Suprapubic skin (tissue), 4 donors: Measurements from ENCODE around the gene ZNF672. TPM values are rescaled to one million over a fixed set of nuclear protein-coding genes. Genes with fewer than 3 reads are reported as not detected.
A peak's percentile ranks its signal among the peaks of the same experiment; 100 is the strongest.
"Not testable (repeated sequence)": the region's sequence is repeated elsewhere in the genome, so short reads cannot be mapped to it uniquely, and the experiment has no call there.

Source experiments
- DNase-seq, 2 donors: peaks; one replicate each; pipeline ENCODE4 v3.0.0-alpha.2; 2019; ENCODE audit warnings: low spot score in 2 of 2
- H3K27ac ChIP-seq: fragments of 200-600 bp; sonication (generic); one replicate; pipeline ENCODE4 v1.5.1; 2019
- H3K27me3 ChIP-seq: fragments of 200-600 bp; sonication (generic); one replicate; pipeline ENCODE4 v1.5.1; 2019
- H3K36me3 ChIP-seq: fragments of 200-600 bp; sonication (generic); one replicate; pipeline ENCODE4 v1.5.1; 2019
- H3K4me1 ChIP-seq: fragments of 200-600 bp; sonication (generic); one replicate; pipeline ENCODE4 v1.5.1; 2019
- H3K4me3 ChIP-seq: fragments of 200-600 bp; sonication (generic); one replicate; pipeline ENCODE4 v1.5.1; 2019; ENCODE audit warnings: mild to moderate bottlenecking
- H3K9me3 ChIP-seq: fragments of 200-600 bp; sonication (generic); one replicate; pipeline ENCODE4 v1.5.1; 2019
- CTCF ChIP-seq, 2 donors: fragments of 200-600 bp in 1 of 2; fragments of 450-650 bp in 1 of 2; sonication (generic) in 1 of 2; IDR thresholded peaks; one replicate each; pipeline ENCODE4 v1.5.1; 2016 to 2019; ENCODE audit warnings: antibody characterized with exemption in 2 of 2, mild to moderate bottlenecking in 1 of 2, moderate library complexity in 1 of 2
- EP300 ChIP-seq: sonication (generic); formaldehyde crosslinking; IDR thresholded peaks from one replicate; pipeline ENCODE4 v1.6.1; 2017; ENCODE audit warnings: antibody characterized with exemption
- POLR2A ChIP-seq, 2 donors: fragments of 450-650 bp; IDR thresholded peaks; one replicate each; pipeline ENCODE4 v1.6.1; 2017; ENCODE audit warnings: antibody characterized with exemption in 2 of 2, mild to moderate bottlenecking in 2 of 2, moderate library complexity in 2 of 2
- POLR2AphosphoS5 ChIP-seq, 3 donors: sonication (generic); formaldehyde crosslinking; IDR thresholded peaks; one replicate each; pipeline ENCODE4 v1.6.1; 2017; ENCODE audit warnings: antibody characterized with exemption in 3 of 3
- WGBS: methylation state at CpG from one replicate; pipeline ENCODE4 v1.1.5; 2018; 5-methylcytosine and 5-hydroxymethylcytosine counted together
- total RNA-seq, 4 donors: library from RNA; depleted of rRNA; stranded (reverse); fragments of >200 nt; gene quantifications; one replicate each; pipeline ENCODE4 v1.1.0, GENCODE V29; 2016

Gene ZNF672
- total RNA-seq, 4 donors from 2014 or later = 34.4 to 39.7 (median 38.8) TPM

- peaks cover 3% of the 10 kb centered on the region for H3K4me1 ChIP-seq
- H3K27me3 ChIP-seq = no peaks in the 10 kb centered on the region
- H3K4me3 ChIP-seq = no peak overlapping the region
- H3K27ac ChIP-seq = no peak overlapping the region
- no peak for TF ChIP-seq POLR2AphosphoS5 (IDR thresholded peaks at IDR 0.05)
- TF ChIP-seq EP300 = no peak
- TF ChIP-seq CTCF (IDR thresholded peaks at IDR 0.05) = no peak
- no peak for TF ChIP-seq POLR2A (IDR thresholded peaks at IDR 0.05)
- H3K36me3 ChIP-seq = no peaks in the 10 kb centered on the region
- H3K9me3 ChIP-seq = no peaks in the 10 kb centered on the region
- no peak for DNase-seq
Observed at GRCh38 chr1:248793592-248793991, 44.4 kb upstream of the ZNF672 start.

GRCh38 chr1:248794663-248795062, 43.4 kb upstream of the ZNF672 start:
- DNase-seq, H3K9me3 ChIP-seq, H3K4me3 ChIP-seq, H3K4me1 ChIP-seq, H3K27me3 ChIP-seq, H3K27ac ChIP-seq, H3K36me3 ChIP-seq: not testable (repeated sequence)
- 87% methylated on average over 5 of the region's 5 CpGs for WGBS

DNA sequence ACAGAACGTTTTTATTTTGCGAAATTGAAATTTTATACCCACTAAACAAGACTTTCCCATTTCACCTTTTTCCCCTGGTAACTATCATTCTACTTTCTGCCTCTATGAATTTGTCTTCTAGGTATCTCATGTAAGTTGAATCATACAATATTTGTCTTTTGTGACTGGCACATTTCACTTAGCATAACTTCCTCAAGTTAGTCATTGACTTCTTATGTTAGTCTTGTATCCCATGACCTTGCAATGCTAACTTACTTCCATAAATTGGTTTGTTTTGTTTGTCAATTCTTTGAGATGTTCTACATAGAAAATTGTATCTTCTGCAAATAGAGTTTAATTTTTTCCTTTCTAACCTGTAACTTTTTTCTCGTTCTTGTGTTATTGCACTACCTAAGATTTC, 39.2 kb upstream of the ZNF672 start:
- Histone ChIP-seq H3K9me3 (no peaks in the 10 kb centered on the region), H3K27ac (no peak overlapping the region), H3K36me3 (no peaks in the 10 kb centered on the region), H3K4me3 (no peak overlapping the region), H3K4me1 (no peaks in the 10 kb centered on the region), H3K27me3 (no peaks in the 10 kb centered on the region)
- 87% methylated on average over 3 of the region's 3 CpGs for WGBS
- no peak for DNase-seq
- TF ChIP-seq POLR2A (IDR thresholded peaks at IDR 0.05) (no peak), POLR2AphosphoS5 (IDR thresholded peaks at IDR 0.05) (no peak), CTCF (IDR thresholded peaks at IDR 0.05) (no peak), EP300 (no peak)

GRCh38 chr1:248800459-248800858, 37.6 kb upstream of the ZNF672 start:
- Histone ChIP-seq H3K36me3 (no peaks in the 10 kb centered on the region), H3K9me3 (no peaks in the 10 kb centered on the region), H3K4me3 (no peak overlapping the region), H3K27me3 (no peaks in the 10 kb centered on the region), H3K27ac (no peak overlapping the region), H3K4me1 (no peaks in the 10 kb centered on the region)
- no peak for DNase-seq
- no peak for TF ChIP-seq POLR2A (IDR thresholded peaks at IDR 0.05)
- TF ChIP-seq EP300 = no peak
- TF ChIP-seq CTCF (IDR thresholded peaks at IDR 0.05) = no peak
- TF ChIP-seq POLR2AphosphoS5 (IDR thresholded peaks at IDR 0.05) = no peak
- WGBS = 70% methylated on average over 3 of the region's 3 CpGs

DNA sequence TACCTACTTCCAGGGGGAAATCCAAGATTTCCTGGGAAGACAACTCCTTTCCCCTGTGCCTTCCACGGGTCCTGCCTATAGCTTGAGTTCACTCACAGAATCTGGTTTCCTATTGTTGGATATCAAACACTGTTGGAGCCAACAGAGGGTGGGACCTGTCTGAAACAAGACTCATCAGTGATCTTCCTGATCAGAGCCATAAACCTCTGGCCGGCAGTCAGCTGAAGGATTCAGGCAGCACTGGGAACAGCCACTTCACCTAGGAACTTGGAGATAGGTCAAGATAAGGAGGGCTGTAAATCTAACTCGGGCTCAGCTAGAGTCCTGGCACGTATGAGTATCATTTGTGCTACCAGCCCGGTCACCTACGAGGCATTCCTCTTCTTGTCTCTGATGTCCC, 35.6 kb upstream of the ZNF672 start:
- Histone ChIP-seq H3K4me3 (no peak overlapping the region), H3K9me3 (no peaks in the 10 kb centered on the region), H3K4me1 (peaks cover 5% of the 10 kb centered on the region), H3K27me3 (no peaks in the 10 kb centered on the region), H3K27ac (no peak overlapping the region), H3K36me3 (no peaks in the 10 kb centered on the region)
- TF ChIP-seq POLR2AphosphoS5 (IDR thresholded peaks at IDR 0.05) (no peak), CTCF (IDR thresholded peaks at IDR 0.05) (no peak), POLR2A (IDR thresholded peaks at IDR 0.05) (no peak), EP300 (no peak)
- WGBS = 88% methylated on average over 6 of the region's 6 CpGs
- DNase-seq = peak in 1 of 2 donors; percentile 16

DNA sequence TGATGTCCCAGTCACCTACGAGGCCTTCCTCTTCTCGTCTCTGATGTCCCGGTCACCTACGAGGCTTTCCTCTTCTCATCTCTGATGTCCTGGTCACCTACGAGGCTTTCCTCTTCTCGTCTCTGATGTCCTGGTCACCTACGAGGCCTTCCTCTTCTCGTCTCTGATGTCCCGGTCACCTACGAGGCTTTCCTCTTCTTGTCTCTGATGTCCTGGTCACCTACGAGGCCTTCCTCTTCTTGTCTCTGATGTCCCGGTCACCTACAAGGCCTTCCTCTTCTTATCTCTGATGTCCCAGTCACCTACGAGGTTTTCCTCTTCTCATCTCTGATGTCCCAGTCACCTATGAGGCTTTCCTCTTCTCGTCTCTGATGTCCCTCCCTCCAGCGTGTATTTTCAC, 34.5 kb upstream of the ZNF672 start:
- DNase-seq, H3K4me3 ChIP-seq, H3K27me3 ChIP-seq, H3K4me1 ChIP-seq, H3K36me3 ChIP-seq, H3K9me3 ChIP-seq, H3K27ac ChIP-seq: not testable (repeated sequence)
- WGBS = 89% methylated on average over 15 of the region's 15 CpGs
